ENCODE results near the gene GMCL1. TPM values are rescaled to one million over a fixed set of nuclear protein-coding genes. Genes with fewer than 3 reads are reported as not detected.

GMCL1 gene
- total and polyA plus RNA-seq, 2 of the 13 experiments (the other 11 are each of a cell fraction or from before 2014, with no cell fraction given): 18.7 to 24.0 TPM

DNA sequence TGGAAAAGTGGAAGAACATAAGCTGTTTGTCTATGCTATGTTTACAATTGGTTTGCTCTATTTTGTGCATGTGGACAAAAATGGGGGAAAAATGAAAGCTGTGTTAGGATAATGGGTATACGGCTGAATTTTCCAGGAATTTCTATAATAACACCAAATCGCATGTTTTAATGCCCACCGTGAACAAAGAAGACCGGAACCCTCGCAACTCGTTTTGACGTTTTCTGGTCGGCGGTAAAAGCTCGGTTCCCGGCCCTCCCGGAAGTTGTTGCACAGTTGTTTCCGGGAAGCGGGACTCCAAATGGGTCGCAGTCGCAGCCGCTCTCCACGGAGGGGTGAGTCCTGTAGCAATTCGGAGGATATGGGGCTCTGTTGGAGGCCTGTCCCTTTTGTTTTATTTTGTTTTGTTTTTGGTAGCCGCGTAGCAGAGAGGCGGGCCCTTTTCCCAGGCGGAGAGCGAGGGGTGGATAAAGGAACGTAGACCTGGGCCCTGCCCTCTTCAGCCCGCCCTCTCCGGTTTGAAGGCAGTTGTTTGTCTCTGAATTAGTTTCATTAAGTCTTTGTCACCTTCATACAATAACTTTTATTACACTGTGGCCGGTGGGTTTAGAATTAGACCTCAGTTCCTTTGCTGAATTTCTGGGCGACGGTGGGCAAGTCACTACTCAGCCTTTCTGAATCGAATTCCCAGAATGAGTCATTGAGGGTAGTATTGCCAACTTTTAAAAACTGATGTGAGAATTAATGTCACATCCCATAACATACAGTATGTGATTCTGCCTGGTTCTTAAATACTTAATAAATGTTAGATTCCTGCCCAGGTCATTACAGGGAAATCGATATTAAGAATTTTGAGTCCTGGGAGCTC, 64.5 kb downstream of the GMCL1 start, which contains the start of gene SNRNP27 (continued):
- peak; percentile 56; the same call in 1 of the 2 replicates for TF ChIP-seq ZNF710 (CRISPR knock-in tag; IDR thresholded peaks at IDR 0.05; ENCODE audit: borderline replicate concordance)
- TF ChIP-seq, protein P1, sequence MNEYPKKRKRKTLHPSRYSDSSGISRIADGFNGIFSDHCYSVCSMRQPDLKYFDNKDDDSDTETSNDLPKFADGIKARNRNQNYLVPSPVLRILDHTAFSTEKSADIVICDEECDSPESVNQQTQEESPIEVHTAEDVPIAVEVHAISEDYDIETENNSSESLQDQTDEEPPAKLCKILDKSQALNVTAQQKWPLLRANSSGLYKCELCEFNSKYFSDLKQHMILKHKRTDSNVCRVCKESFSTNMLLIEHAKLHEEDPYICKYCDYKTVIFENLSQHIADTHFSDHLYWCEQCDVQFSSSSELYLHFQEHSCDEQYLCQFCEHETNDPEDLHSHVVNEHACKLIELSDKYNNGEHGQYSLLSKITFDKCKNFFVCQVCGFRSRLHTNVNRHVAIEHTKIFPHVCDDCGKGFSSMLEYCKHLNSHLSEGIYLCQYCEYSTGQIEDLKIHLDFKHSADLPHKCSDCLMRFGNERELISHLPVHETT (CRISPR knock-in tag; conservative IDR thresholded peaks at IDR 0.05): peak; percentile 86
- TF ChIP-seq ZBTB14 (CRISPR knock-in tag; IDR thresholded peaks at IDR 0.05): no peak; the same call in 1 of the 2 replicates
- peak; percentile 97 for TF ChIP-seq YEATS2 (CRISPR knock-in tag; IDR thresholded peaks at IDR 0.05; ENCODE audit: borderline replicate concordance)
- TF ChIP-seq NCOA2 (CRISPR knock-in tag; IDR thresholded peaks at IDR 0.05): peak; percentile 80
- TF ChIP-seq MIER3 (CRISPR knock-in tag; IDR thresholded peaks at IDR 0.05; ENCODE audit: borderline replicate concordance): peak; percentile 90; the same call in 1 of the 2 replicates
- TF ChIP-seq ZNF256 (CRISPR knock-in tag; conservative IDR thresholded peaks at IDR 0.05): peak; percentile 98; the same call in 1 of the 2 replicates
- peak; percentile 98 for TF ChIP-seq KDM2A (CRISPR knock-in tag; IDR thresholded peaks at IDR 0.05; ENCODE audit: borderline replicate concordance, low read depth)
- TF ChIP-seq ZNF138 (CRISPR knock-in tag; IDR thresholded peaks at IDR 0.05; ENCODE audit: low read depth): peak; percentile 95
- TF ChIP-seq SOX6 (IDR thresholded peaks at IDR 0.05): no peak
- no peak for TF ChIP-seq SOX6 (CRISPR knock-in tag; IDR thresholded peaks at IDR 0.05)
- TF ChIP-seq DDIT3 (CRISPR knock-in tag; IDR thresholded peaks at IDR 0.05): no peak
- peak; percentile 96; the same call in 1 of the 2 replicates for TF ChIP-seq SP140L (CRISPR knock-in tag; IDR thresholded peaks at IDR 0.05; ENCODE audit: borderline replicate concordance)
- peak; percentile 95 for TF ChIP-seq SAP130 (CRISPR knock-in tag; IDR thresholded peaks at IDR 0.05; ENCODE audit: low read depth)
- TF ChIP-seq ZNF275 (CRISPR knock-in tag; IDR thresholded peaks at IDR 0.05; ENCODE audit: borderline replicate concordance): peak; percentile 77; the same call in 1 of the 2 replicates
- TF ChIP-seq ZNF296 (CRISPR knock-in tag; conservative IDR thresholded peaks at IDR 0.05): no peak
- TF ChIP-seq ZNF878 (CRISPR knock-in tag; IDR thresholded peaks at IDR 0.05): peak; percentile 95
- peak; percentile 83 for TF ChIP-seq ZNF274 (CRISPR knock-in tag; IDR thresholded peaks at IDR 0.05)
- TF ChIP-seq ZNF20 (CRISPR knock-in tag; IDR thresholded peaks at IDR 0.05): 0 out of 2 replicates have a peak, but pooled peaks have one; percentile 64
- TF ChIP-seq TBP (CRISPR knock-in tag; IDR thresholded peaks at IDR 0.05): peak; percentile 83; the same call in 1 of the 2 replicates
- TF ChIP-seq ERF (CRISPR knock-in tag; IDR thresholded peaks at IDR 0.05): peak; percentile 98
- peak; percentile 95 for TF ChIP-seq ZMYM3 (CRISPR knock-in tag; IDR thresholded peaks at IDR 0.05)
